Calu3 (cell line): Measurements from ENCODE around the gene TMEM167B. TPM values are rescaled to one million over a fixed set of nuclear protein-coding genes. Genes with fewer than 3 reads are reported as not detected.

ENCODE experiments used
- BruUV-seq: library from RNA; stranded (reverse); fragments of 400-500 nt; replicated peaks from 2 replicates; lab custom pipeline; 2021; lab: Mats Ljungman, UMichigan
- CTCF ChIA-PET: fragments of 300-600 bp; sonication (Branson Sonifier 250); formaldehyde crosslinking; loops from one replicate; lab custom pipeline; 2022; ENCODE audit warnings: antibody characterized with exemption; lab: Charles Lee
- DNase-seq: peaks from one replicate; pipeline ENCODE4 v3.0.0; 2022
- H3K27ac Mint-ChIP-seq: one replicate; pipeline ENCODE4 v1.8.0; 2022; ENCODE audit warnings: mixed read lengths; ENCODE audit not compliant: unreplicated experiment
- H3K27me3 Mint-ChIP-seq: one replicate; pipeline ENCODE4 v1.8.0; 2022; ENCODE audit warnings: mixed read lengths; ENCODE audit not compliant: unreplicated experiment
- H3K36me3 Mint-ChIP-seq: one replicate; pipeline ENCODE4 v1.8.0; 2022; ENCODE audit warnings: mild to moderate bottlenecking, moderate library complexity, mixed read lengths; ENCODE audit not compliant: insufficient read depth, unreplicated experiment
- H3K4me1 Mint-ChIP-seq: one replicate; pipeline ENCODE4 v1.8.0; 2022; ENCODE audit warnings: mild to moderate bottlenecking, low read depth, mixed read lengths; ENCODE audit not compliant: unreplicated experiment
- H3K4me3 Mint-ChIP-seq: one replicate; pipeline ENCODE4 v1.8.0; 2022; ENCODE audit warnings: mild to moderate bottlenecking, low read depth, moderate library complexity, mixed read lengths; ENCODE audit not compliant: unreplicated experiment
- H3K9me3 Mint-ChIP-seq: one replicate; pipeline ENCODE4 v1.8.0; 2022; ENCODE audit warnings: low read depth, mixed read lengths; ENCODE audit not compliant: unreplicated experiment
- CTCF ChIP-seq: fragments of 200-600 bp; IDR thresholded peaks from one replicate; pipeline ENCODE4 v1.8.0; 2022; ENCODE audit warnings: antibody characterized with exemption; ENCODE audit not compliant: unreplicated experiment
- intact Hi-C: fragments of 100-400 bp; cut with micrococcal nuclease; formaldehyde crosslinking; loops from one replicate; pipeline ENCODE4 v1.10.0; 2022; ENCODE audit not compliant: unreplicated experiment
- total RNA-seq: library from RNA; stranded (reverse); gene quantifications from 2 replicates; pipeline ENCODE4 v1.2.3, GENCODE V29; 2022

TMEM167B gene
- total RNA-seq, 1 experiment from 2014 or later: 13.6 TPM

- peak within 1 kb of the TSS; percentile 99 for H3K27ac Mint-ChIP-seq
- H3K9me3 Mint-ChIP-seq: no peaks in the 10 kb centered on the region
- TF ChIP-seq CTCF: no peak
- peak within 1 kb of the TSS; percentile 95 for H3K4me3 Mint-ChIP-seq
- intact Hi-C loops: no loop called here
- CTCF ChIA-PET: interaction anchor here (0.7 kb wide), 1 partner anchor 120 kb away, joined by 8 read pairs; no protein-coding TSS in a partner anchor
- H3K27me3 Mint-ChIP-seq: no peaks in the 10 kb centered on the region
- no peaks in the 10 kb centered on the region for H3K4me1 Mint-ChIP-seq
- TSS peak; percentile 100 for BruUV-seq
- peaks cover 13% of the 10 kb centered on the region for H3K36me3 Mint-ChIP-seq
- peak; percentile 88 for DNase-seq
These were observed 14.8 kb upstream of the TMEM167B start, which contains the start of gene TAF13 for GRCh38 chr1:109075531-109076490. Gene TAF13 (minus strand): TSS chr1:109076003. CDS start chr1:109075947, 56 bp downstream.

- no peak for TF ChIP-seq CTCF
- no peak overlapping the region for H3K4me3 Mint-ChIP-seq
- no TSS peak for BruUV-seq
- H3K36me3 Mint-ChIP-seq: peaks cover 13% of the 10 kb centered on the region
- H3K27me3 Mint-ChIP-seq: no peaks in the 10 kb centered on the region
- no peak for DNase-seq
- no peaks in the 10 kb centered on the region for H3K4me1 Mint-ChIP-seq
- intact Hi-C loops: no loop called here
- CTCF ChIA-PET: no interaction called here
- H3K27ac Mint-ChIP-seq: no peak overlapping the region
- no peaks in the 10 kb centered on the region for H3K9me3 Mint-ChIP-seq
These were observed 12.2 kb upstream of the TMEM167B start for GRCh38 chr1:109078317-109078716.

GRCh38 chr1:109079240-109079622, 11.3 kb upstream of the TMEM167B start:
- TF ChIP-seq CTCF: no peak
- Mint-ChIP-seq H3K4me1 (no peaks in the 10 kb centered on the region), H3K9me3 (no peaks in the 10 kb centered on the region), H3K27me3 (no peaks in the 10 kb centered on the region), H3K36me3 (peaks cover 13% of the 10 kb centered on the region), H3K4me3 (no peak overlapping the region), H3K27ac (no peak overlapping the region)
- CTCF ChIA-PET: no interaction called here
- BruUV-seq: no TSS peak
- DNase-seq: no peak
- intact Hi-C loops: no loop called here

- no peak for DNase-seq
- no peaks in the 10 kb centered on the region for H3K27me3 Mint-ChIP-seq
- no peaks in the 10 kb centered on the region for H3K4me1 Mint-ChIP-seq
- CTCF ChIA-PET: no interaction called here
- intact Hi-C loops: no loop called here
- H3K9me3 Mint-ChIP-seq: no peaks in the 10 kb centered on the region
- H3K36me3 Mint-ChIP-seq: peaks cover 7% of the 10 kb centered on the region
- BruUV-seq: no TSS peak
- no peak for TF ChIP-seq CTCF
- H3K27ac Mint-ChIP-seq: no peak overlapping the region
- no peak overlapping the region for H3K4me3 Mint-ChIP-seq
These were observed 10.0 kb upstream of the TMEM167B start for GRCh38 chr1:109080441-109081082.
